Panc1 (cell line): Measurements from ENCODE around the gene POLR3A.

Experiments used
- REST ChIP-seq, 2 experiments: IDR thresholded peaks; 2 replicates each; pipeline ENCODE4 v1.6.1; 2011 to 2012; ENCODE audit warnings: low read depth in 2 of 2, control low read depth in 1 of 2, low read length in 1 of 2, mild to moderate bottlenecking in 1 of 2, moderate library complexity in 1 of 2; ENCODE audit not compliant: insufficient read depth in 1 of 2
- SIN3A ChIP-seq: IDR thresholded peaks from 2 replicates; pipeline ENCODE4 v1.6.1; 2012; ENCODE audit warnings: low read depth, mild to moderate bottlenecking, low read length, moderate library complexity, borderline replicate concordance; ENCODE audit not compliant: insufficient read depth
- TF ChIP-seq, protein P1 (sequence below): fragments of 450-650 bp; IDR thresholded peaks from 2 replicates; pipeline ENCODE4 v1.5.1; 2017; ENCODE audit warnings: mild to moderate bottlenecking

DNA sequence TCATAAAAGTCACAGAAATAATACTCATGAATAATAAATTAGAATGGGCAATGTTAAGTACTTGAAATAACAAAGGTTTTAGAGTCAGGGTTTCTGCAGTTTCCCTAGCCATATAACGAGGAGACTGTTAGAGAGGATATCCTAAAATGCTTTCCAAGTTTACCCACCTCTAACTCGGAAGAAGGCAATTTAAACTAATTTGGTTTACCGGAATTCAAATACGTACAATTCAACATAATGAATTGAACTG lies 4.0 kb upstream of the POLR3A start:
- TF ChIP-seq, protein P1, sequence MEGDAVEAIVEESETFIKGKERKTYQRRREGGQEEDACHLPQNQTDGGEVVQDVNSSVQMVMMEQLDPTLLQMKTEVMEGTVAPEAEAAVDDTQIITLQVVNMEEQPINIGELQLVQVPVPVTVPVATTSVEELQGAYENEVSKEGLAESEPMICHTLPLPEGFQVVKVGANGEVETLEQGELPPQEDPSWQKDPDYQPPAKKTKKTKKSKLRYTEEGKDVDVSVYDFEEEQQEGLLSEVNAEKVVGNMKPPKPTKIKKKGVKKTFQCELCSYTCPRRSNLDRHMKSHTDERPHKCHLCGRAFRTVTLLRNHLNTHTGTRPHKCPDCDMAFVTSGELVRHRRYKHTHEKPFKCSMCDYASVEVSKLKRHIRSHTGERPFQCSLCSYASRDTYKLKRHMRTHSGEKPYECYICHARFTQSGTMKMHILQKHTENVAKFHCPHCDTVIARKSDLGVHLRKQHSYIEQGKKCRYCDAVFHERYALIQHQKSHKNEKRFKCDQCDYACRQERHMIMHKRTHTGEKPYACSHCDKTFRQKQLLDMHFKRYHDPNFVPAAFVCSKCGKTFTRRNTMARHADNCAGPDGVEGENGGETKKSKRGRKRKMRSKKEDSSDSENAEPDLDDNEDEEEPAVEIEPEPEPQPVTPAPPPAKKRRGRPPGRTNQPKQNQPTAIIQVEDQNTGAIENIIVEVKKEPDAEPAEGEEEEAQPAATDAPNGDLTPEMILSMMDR: no peak
- no peak for TF ChIP-seq SIN3A
- TF ChIP-seq REST (IDR thresholded peaks at IDR 0.05; ENCODE audit: insufficient read depth in 1 of 2, low read depth in 2 of 2, low read length in 1 of 2): no peak
